Superior temporal gyrus (tissue), 1 donor: ENCODE measurements around the gene TGM4.
A peak's percentile ranks its signal among the peaks of the same experiment; 100 is the strongest.
"Not testable (repeated sequence)": the region's sequence is repeated elsewhere in the genome, so short reads cannot be mapped to it uniquely, and the experiment has no call there.

Source experiments
- DNase-seq: peaks from one replicate; pipeline ENCODE4 v3.0.0-alpha.2; 2016; ENCODE audit errors: extremely low spot score

Gene TGM4

DNA sequence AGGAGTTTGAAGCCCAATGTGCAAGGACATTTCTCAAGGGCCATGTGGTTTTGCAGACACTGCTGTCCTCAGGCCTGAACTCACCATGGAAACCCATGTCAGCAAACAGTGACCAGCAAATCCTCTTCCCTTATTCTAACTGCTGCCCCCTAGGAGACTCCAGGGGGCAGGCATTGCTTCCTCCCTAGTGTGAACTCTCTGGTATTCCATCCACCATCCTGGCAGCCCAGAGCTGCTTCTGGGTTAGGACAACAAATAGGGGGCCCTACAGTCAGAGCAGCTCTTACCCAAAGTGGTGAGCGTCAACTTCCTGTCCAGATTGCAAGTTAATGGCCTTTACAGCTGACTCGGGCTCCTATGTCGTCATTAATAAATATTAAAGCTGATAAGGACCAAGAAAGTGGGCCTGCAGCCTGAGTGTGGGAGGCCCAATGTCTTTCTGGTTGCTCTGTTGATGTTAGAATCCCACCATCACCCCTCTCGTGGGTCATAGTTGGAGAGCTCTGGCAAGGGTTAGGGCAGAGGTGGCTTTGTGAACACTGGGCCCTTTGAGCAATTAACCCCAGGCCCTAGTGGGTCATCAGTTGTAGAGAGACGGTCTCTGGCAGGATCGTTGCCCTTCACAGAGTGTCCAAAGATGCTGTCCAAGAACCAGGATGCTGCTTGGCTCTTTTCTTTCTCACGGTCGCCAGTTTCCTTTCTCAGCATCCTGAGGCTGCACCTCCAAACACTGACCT, 41.5 kb downstream of the TGM4 start:
- DNase-seq = no peak

DNA sequence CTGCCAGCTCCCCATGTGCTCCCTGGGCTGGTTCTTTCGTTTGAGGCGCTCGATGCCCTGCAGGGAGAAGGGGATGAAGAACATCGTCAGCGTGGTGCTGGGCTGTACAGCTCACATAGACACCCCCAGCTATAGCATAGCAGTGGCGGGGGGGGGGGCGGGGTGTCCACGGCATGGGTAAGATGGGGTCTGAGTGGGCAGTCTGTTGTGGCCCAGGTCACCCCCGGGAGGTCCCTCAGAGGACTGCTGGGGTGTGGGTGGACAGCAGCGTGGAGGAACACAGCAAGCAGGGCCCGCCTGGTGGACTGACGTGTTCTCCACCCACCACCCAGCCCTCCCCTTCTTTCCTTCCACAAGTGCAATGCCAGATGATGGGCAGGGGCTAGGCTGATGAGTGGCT, 43.7 kb downstream of the TGM4 start:
- no peak for DNase-seq

DNA sequence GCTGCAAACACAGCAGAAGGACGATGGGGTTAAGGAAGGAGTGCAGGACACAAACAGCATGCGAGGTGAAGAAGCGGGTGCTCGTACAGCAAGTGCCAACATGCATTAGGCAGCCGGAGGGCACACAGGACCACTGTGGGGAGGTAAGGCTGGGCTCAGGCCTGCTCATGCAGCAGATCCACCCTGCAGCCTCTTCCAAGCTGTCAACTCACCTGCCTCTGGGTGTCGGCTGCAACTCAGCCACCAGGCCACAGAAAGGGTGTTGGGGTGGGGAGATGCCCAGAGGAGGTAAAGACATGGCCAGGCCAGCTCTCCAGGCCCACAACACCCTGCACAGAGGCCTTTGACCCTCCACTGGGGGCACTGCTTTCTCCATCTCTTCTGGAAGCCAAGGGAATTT, 44.2 kb downstream of the TGM4 start:
- DNase-seq = no peak

DNA sequence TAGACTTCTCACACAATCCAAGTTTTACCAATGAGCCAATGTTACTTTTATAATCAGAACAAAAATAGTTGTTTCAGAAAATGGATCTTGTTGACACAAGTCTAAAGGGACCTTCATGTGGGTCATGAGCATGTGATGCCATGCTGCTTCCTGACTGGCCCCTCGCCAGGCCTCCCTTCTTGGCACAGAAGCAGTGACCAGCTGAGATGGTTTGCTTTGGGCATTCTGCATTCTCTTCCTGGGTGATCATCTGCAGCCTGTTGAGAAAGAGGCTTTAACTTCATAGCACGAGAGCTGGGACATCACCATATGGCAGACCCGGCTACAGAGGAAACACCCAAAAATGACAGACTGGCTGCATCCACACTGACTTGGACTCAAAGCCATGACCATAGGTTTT, 45.7 kb downstream of the TGM4 start:
- DNase-seq = no peak

DNA sequence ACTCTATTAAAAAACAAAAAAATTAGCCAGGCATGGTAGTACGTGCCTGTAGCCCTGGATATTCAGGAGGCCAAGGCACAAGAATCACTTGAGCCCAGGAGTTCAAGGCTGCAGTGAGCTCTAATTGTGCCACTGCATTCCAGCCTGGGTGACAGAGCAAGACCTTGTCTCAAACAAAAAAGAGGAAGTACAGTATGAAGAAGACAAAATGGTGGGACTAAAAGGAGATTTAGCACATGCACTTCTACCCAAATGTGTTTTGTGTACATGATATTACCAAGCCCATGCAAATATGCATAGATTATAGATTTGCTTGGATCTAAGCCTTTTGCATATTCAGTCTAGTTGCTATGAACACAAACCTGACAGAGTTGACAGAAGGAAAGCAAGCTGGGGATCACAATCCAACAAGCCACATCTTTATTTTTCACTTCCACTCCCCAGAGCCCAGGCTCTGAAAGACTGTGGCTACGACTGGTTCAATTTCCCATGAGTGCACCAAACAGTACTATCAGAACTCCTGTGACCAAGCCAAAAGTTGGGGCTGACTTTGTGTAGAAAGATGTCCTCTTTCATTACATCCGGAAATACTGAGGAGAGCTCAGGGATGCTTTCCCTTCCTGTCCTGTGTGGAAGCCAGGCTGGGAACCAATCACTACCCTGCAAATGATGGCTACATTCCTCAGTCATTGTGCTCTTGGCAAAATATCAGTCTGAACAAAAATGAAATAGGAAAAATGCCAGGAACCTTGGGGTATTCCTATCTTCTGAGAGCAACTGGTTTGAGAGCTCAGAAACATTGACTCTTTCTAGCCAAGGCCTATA, 49.4 kb downstream of the TGM4 start:
- peak; percentile 26 for DNase-seq

DNA sequence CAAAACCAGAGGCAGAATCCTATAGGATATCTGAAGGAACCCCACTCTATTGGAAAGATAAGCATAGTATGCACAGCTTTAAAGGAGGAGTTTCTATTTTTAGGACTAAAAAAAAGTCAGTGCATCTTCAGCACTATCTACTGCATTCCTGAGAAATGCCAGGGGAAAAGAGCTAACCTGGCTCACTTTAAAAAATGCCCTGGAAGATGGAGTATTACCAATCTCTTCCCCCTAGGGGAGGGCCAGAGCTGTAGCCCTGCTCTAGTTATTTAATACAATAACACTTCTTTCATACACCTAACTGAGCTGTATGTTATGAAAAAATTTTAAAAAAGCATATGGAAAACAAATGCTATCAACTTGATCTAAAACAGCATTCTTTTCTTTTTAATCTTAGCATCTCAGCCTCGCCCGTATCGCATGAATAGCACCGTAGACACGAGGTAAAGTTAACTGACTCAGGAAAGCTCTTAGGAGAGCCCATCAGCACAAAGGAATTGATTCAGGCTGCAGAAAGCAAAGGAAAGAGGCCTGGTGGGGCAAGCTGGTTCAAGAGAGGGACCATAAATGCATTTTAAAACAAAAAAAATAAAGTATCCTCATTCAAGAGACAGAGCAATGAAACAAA, 50.2 kb downstream of the TGM4 start:
- DNase-seq = no peak

DNA sequence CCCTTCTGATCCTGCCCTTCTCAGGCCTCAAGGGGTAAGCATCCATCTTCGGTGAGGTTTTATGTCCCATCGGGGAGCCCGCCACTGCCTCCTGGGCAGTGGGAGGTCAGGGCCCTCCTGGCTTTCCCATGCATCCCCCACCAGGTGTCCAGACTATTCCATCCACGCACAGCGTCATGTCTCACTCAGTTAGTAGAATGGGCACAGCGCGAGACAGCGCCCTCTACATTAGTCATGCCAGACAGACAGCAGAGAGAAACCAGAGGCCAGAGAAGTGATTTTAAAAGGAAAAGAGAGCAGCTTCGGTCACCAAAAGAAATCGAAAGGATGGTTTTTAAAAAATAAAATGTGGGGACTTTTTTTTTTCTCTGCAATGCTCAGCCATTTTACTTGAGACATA, 51.8 kb downstream of the TGM4 start:
- no peak for DNase-seq

DNA sequence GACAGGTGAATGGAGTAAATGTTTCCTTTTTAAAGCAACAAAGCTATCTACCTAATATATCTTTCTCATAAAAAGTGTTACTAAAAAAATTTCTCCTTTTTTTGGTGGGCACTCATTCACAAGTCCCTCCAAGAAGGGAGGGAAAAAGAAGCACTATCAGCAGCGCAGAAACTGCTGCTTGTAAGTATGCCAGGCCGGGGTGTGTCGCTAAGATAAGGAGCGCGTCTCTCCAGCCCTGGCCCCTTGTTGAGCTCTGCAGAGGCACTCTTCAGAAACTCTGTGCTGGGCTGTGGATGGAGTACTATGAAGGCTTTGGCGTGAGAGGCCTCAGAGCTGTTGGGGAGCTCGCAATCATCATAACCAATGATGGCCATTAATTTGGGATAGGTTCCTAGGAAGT, 52.5 kb downstream of the TGM4 start:
- no peak for DNase-seq

DNA sequence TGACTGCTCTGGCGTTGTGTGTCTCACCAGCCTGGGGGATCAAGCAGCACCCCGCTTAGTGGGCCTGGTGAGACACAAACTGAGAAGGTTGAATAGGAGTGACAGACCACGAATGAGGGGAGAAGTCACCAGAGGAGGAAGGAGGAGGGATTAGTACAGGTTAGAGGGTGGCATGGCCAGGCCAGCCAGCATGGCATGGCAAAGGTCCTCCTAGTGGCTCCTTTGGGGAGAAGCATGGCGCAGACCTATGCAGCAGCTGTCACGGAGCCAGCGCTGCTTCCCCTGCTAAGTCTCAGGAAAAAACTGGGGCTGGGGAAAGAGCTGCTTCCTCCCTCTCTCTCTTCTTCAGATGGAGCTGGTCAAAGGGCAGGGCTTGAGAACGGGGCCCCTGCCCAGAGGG, 53.0 kb downstream of the TGM4 start:
- DNase-seq = no peak

DNA sequence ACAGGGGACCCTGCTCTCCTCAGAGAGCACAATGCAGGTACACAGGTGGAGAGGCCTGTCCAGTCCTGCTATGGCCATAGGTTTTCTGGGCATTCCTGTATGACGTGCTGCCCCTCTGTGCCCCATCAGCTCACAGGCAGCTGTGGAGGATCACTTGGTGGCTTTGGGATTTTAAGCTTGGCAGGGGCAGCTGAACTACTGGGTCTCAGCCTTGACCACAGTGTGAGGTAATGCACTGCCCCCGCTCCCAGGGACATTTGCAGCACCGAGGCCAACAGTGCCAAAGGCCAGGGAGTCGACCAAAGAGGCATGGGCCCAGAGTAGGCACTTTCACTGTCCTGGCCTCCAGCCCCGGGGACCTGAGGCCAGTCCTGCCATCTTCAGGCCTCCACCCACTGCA, 55.4 kb downstream of the TGM4 start:
- DNase-seq = no peak

DNA sequence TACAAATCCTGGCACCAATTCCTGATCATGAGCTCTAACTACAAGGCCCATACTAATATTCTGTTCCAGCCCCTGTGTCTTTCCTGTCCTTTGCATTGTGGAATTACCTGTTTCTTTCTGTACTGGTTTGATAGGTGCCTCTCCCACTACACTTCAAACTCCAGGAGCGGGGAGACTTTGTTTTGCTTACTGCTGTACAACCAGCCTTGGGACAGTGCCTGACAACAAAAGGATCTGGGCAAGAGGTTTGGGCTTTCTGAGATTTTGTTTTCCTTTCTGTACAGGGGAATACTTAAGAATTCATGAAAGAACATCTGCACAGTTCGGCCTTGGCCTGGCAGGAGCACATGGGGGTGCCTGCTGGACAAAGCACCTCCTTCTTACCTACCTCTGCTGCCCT, 56.5 kb downstream of the TGM4 start:
- DNase-seq = no peak

DNA sequence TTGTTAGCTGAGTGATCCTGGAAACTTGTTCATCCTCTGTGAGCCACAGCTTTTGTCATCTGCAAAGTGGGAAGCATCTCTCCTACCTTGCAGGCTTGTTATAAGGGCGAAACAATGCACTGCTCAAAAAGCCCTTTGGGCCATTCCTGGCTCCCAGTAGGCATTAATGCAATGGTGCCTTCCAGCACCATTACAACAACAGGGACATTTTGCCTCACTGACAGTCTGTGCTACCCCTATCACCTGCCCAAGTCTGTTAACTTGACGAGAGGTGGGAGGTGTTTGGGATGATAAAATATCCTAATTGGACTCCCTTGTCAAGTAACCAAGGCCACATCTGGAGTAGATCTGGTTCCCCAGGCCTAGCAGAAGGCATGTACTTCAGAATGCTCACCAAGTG, 57.4 kb downstream of the TGM4 start:
- no peak for DNase-seq

DNA sequence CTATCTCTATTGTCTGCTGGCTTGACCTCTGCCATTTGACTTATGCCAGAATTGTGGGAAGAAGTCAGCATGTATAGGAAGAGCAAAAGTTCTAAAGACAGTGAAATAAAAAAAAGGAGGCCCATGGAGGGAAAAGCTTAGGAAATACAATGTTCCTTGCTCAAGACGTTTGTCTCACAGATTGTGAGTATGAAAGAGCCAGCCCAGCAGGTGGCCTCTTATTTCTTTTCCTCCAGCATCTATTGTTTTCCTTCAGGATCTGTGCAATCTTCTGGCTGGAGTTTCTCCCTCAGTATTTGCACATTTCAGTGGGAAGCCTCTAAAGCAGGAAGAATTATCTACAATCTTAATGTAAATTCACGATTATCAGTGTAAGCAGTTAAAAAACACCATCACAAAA, 57.9 kb downstream of the TGM4 start:
- DNase-seq = no peak

DNA sequence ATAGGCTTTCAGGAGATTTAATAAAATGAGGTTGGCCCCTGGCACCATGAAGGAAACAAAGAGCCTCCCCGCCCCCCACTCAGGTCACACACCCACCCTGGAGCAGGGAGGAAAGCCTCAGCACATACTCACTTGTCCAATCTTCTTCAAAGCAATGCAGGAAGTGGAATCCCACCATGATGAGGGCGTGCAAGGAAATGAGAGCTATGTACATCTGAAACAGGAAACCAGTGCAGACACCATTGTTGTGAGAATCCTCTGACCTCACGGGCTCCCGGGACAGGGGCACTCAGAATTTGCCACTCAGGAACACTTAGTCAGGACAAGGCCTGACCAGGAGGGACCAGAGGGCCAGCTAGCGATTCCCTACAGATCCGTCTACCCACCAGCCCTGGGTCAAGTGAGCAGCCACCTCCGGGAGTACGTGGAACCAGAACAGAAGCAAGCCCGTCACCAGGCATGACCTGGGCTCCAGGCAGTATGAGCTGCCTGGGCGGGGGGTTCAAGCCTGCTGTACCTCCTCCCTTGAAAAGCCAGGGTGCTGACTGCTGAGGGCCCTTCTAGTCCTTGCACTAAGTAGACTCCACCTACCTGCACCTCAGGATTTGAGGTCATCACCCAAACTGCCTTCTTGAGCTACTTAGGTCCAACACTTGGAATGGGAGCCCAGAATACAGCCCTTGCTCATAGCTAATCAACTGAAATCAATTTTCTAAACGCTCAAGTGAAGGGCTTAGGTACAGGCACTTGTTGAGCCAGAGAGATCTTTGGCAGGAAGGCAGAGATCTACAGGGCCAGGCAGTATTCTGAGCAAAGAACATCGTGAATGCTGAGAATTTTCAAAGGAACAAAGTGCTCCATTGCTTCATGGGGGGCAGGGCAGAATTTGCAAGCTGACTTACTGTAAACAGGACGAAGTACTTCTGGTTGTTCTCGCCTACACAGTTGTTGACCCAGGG, 58.9 kb downstream of the TGM4 start:
- no peak for DNase-seq

DNA sequence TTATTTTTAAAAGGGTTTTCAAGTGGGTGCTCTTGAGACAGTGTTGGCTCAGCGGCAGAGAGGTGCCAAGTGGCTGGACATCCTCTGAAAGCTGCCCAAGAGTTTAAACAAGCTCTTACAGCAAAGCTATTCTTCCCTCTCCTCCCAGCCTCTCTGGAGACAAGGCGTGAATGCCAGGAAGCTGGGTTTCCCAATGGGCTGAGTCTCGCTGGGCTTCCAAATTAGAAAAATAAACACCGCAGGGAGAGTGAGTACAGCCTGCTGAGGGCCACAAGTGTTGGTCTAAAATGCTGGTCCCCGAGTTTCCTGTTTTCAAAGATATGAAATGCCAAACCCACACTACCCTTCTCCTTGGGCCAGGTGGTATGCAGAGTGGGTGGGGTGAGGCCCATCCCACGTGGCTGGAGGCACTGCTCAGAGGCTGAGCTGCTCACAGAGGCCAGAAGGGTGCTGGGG, 65.2 kb downstream of the TGM4 start:
- no peak for DNase-seq

DNA sequence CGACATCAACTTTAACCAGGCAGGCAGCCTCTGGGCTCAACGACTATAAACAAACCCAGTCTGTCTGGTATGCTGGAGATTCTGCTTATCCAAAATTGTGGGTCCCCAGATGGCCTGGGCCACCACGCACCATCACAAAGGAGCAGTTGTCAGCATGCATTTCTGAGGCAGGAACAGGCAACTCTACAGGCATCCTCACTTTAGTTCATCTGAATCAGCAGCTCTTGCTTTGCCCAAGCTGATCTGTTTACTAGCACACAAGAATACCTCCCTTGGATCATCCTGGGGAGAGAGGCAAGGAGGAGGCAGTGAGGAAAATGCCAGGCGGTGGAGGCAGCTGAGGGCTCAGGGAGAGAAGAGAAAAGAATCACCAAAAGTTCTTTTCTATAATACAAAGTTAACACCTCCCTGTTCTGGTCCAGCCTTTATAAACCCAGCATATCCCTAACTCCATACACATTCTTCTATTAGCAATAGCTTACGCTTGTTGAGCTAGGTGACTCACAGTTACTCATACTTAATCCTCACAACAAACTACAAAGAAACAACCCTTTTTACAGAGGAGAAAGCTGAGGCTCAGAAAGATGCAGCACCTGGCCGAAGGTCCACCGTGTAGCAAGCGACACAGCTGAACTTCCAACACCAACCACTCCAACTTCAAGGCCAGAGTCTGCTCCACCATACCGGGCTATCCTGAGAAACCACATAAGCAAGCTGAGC, 68.0 kb downstream of the TGM4 start:
- no peak for DNase-seq

DNA sequence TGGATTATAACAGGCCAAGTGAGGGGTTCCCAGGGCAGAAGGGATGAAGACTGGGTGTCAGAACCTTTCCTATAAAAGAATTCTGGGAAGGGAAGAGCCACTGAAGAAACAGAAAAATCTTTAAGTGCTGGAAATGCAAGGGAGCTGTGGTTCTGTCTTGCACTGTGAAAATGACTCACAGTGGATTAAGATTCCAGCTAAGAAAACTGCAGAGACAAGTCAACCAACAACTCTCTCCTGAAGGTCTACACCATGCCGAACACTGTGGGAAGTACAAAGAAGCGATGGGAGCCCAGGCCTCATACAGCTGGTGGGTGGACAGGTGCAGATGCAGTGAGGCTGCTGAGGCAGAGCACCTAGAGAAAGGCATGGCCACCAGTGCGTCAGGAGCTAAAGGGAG, 73.8 kb downstream of the TGM4 start:
- DNase-seq = no peak

DNA sequence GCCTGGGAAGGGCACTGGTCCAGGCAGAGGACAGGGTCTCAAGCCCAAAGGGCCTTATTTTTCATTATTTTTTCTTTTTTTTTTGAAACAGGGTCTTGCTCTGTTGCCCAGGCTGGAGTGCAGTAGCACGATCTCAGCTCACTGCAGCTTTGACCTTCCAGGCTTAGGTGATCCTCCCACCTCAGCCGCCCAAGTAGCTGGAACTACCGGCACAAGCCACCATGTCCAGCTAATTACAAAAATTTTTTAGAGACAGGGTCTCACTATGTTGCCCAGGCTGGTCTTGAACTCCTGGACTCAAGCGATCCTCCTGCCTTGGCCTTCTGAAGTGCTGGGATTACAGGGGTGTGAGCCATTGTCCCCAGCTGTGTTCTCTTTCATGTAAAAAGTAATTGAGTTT, 75.4 kb downstream of the TGM4 start:
- not testable (repeated sequence) for DNase-seq

DNA sequence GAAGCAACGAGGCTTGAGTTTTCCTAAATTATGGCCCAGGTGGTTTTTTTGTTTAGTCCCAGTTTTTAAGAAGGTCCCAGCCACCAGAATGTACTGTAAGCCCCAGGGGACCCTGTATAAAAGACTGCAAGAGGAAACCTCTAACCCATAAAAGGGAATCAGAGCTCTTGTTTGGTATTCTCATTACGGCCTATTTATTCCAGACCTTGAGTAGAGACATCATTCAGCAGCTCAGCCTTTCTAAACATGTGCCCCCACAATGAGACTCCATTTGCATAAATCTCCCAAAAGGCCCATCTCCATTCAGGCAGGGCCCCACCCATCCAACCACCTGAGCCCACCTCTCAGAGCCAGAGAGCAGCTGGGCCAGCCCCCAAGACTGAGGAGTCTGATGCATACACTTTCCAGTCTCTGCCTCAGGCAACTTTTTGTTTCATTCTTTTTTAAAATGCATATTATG, 75.9 kb downstream of the TGM4 start:
- DNase-seq = no peak

DNA sequence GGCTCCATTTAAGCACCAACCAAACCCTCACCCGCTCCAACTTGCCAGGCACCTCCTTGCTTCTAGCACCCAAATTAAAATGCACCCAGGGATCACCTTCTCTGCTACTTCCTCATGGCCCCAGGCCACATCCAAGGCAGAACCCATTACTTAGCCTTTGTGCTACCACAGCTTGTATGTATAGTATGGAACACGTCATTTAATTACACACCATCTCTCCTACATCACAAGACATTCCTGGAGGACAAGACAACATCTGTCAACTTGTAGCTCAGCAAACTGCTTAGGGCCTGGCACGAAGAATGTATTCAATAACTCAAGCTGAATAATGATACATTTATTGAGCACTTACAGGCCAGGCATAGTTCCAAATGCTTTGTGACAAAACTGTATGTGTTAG, 78.3 kb downstream of the TGM4 start:
- DNase-seq = no peak

DNA sequence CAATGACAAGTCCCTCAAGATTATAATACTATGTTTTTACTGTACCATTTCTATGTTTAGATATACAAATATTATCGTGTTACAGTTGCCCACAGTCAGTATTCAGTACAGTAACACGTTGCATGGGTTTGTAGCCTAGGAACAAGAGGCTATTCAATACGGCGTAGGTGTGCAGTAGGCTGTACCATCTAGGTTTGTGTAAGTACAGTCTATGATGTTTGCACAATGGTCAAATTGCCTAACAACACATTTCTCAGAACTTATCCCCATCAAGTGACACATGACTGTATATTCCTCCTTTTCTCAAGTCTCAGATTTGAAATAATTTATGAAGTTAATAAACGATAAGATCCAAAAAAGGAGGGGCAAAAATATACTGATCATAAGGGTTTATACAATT, 79.9 kb downstream of the TGM4 start:
- DNase-seq = no peak
